ENCODE results near the gene TREX2.

GRCh38 chrX:153457136-153457825, 11.4 kb upstream of the TREX2 start:
- TF ChIP-seq CTCF (IDR thresholded peaks at IDR 0.05) (no peak), EZH2 (IDR thresholded peaks at IDR 0.05; ENCODE audit: borderline replicate concordance, insufficient read depth, low read depth, low read length, poor library complexity, severe bottlenecking) (no peak)
